LHCN-M2 (cell line): ENCODE data around the gene JPH4. TPM values are rescaled to one million over a fixed set of nuclear protein-coding genes. Genes with fewer than 3 reads are reported as not detected.

Experiments
- DNase-seq: peaks from one replicate; pipeline ENCODE4 v3.0.0-alpha.2; 2012; ENCODE audit warnings: low read depth
- total RNA-seq: library from RNA; depleted of rRNA; stranded (reverse); fragments of >200 nt; gene quantifications from 2 replicates; pipeline ENCODE4 v1.2.3, GENCODE V29; 2014; rRNA removed

JPH4 gene
- total RNA-seq, 1 experiment from 2014 or later, result not detected

DNA sequence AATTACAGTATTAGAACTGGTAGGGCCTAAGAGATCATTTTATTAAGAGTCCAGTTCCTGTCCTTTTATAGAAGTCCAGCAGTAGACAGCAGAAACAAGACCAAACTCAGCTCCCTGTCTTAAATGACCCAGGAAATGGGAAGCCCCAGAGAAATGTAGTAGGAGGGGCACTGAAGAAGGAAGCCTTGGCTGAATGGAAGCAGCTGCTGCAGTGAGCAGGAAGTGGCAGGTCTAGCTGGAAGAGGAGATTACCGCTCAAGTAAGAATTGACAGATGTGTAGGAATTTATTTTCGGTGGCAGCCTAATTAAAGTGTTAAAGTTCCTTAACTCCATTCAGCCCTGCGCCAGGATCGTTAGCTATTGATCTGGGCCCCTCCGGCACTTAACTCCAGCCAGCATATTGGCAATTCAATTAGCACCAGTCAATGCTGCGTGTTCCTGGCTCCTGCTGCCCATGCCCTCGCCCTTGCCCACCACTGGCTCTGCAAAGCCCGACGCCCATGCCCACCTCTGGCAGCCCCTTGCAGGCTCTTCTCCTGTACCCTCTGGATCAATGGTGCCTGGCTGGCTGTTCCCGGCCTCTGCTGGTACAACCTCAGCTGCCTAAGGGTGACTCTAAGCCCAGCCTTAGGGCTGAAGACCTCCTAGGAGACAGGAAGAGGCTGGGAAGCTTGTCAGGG lies 48.1 kb downstream of the JPH4 start:
- DNase-seq, result no peak

DNA sequence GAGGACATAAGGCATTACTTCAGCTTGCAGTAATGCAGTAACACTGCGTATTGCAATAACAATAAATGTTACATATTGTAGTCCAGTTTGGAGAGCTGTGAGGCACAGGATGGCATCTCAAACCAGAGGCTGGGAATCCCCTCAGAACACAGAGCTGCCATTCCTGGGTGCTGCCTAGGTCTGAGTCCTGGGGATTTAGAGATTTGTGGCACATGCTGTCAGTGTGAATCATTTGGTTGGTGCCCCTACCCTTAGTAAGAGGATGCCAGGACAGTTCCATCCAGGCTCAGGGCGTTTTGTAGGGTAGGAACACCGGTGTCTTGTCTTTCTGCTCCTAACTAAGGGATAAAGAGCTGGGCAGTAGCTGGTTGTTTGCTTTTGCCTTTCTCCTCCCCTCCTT lies 49.6 kb downstream of the JPH4 start:
- no peak for DNase-seq

DNA sequence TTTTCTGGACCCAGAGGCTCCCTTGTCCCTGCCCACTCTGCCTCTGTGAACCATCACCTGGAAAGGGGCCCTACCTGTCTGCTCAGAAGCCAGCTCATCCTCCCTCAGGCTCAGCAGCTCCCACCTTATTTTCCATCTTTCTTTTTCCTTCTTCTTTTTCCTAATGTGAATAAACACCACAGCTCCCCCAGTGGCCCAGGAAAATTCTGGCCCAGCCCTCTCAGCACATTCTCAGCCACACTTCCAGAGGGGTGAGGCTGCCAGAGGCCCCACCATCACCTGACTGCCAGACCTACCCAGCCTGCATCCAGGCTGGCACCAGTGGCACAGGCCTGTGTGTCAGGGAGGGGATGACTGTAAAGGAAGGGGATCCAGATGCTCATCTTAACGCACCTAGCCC lies 50.0 kb downstream of the JPH4 start:
- DNase-seq, result no peak

DNA sequence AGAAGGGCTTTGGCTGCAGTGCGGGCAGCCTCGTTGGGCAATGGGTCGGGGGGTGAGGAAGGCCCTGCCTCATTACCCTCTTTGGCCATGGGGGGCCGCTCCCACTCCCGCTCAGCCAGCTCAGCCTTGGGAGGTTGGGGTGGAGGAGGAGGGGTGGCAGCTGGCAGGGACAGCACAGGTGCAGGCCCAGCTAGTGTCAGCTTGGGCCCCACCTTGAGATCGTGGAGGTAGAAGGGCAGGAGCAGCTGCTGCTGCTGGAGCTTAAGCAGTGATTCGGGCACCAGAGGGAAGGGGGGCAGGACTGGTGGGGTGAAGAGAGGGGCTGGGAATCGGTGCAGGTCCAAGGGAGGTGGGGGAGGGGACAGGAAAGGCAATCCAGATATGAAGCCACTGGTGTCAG lies 53.0 kb downstream of the JPH4 start:
- DNase-seq, result no peak

DNA sequence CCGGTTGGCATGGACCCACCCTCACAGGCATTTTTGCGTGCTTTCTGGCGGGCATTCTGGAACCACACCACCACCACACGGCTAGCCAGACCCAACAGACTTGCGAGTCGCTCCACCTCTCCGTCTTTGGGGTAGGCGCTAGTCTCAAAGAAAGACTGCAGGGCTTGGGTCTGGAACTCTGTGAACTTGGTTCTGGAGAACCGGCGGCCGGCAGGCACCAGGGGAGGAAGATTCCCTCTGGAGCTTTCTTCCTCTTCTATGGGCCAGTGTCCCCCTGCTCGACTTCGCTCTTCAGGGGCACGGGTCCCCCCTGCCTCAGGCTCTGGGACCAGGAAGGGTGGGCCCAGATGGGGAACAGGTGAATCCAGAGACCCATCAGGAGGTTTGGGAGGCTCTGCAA lies 53.6 kb downstream of the JPH4 start:
- no peak for DNase-seq

DNA sequence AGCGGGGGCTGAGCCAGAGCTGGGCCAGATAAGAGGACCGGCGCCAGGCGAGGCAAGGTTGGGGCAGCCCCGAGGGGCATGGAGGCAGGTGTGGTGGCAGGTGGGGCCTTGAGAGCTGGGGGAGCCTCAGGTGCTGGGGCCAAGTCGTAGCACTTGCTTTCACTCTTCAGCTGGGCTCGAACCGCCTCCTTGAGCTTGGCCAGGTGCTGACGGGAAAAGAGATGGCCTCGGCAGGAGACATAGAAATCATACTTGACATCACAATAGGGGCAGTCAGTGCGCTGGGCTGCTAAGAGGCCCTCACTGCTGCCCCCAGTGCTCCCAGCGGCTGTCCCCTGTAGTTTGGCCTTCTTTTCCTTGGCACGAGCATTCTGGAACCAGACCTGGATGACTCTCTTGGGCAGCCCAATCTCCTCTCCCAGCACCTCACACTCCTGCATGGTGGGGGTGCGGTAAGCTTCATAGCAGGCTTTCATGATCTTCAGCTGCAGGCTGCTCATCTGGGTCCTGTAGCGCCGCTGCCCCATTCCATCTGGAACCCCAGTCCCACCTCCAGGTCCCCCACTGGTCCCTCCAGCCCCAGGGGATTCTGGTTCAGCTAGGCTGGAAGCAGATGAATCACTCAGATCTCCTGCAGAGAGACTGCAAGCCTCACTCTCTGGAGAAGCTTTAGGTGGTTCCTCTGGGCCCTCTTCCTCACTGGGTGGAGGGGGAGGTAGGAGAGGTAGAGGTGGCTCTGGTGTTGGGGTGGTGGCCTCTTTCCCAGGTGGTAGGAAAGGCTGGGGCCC lies 55.2 kb downstream of the JPH4 start:
- DNase-seq, result no peak

DNA sequence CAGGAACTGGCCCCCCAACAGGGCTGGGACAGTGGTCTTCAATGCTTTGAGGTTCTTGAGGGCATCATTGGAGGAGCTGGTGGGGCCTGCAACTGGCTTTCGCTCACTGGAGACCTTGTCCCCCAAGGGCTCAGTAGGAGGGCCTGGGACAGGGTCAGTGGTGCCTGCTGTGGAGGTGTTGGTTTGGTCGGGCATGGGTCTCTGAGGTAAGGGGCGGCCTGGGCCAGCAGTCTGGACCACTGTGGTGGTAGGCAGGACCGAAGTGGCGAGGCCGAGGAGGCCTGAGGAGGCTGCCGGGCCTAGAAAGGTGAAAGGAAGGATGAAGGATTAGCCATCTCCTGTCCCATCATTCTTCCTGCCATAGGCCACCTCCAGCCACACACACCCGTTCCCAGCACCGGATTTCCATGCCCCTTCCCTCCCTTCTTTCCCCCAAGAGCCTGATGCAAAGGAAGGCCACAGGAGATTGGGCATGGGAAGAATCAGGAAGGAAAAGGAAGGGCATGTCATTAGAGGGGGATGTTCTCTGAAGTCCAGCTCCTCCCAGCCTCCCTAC lies 55.9 kb downstream of the JPH4 start:
- no peak for DNase-seq

DNA sequence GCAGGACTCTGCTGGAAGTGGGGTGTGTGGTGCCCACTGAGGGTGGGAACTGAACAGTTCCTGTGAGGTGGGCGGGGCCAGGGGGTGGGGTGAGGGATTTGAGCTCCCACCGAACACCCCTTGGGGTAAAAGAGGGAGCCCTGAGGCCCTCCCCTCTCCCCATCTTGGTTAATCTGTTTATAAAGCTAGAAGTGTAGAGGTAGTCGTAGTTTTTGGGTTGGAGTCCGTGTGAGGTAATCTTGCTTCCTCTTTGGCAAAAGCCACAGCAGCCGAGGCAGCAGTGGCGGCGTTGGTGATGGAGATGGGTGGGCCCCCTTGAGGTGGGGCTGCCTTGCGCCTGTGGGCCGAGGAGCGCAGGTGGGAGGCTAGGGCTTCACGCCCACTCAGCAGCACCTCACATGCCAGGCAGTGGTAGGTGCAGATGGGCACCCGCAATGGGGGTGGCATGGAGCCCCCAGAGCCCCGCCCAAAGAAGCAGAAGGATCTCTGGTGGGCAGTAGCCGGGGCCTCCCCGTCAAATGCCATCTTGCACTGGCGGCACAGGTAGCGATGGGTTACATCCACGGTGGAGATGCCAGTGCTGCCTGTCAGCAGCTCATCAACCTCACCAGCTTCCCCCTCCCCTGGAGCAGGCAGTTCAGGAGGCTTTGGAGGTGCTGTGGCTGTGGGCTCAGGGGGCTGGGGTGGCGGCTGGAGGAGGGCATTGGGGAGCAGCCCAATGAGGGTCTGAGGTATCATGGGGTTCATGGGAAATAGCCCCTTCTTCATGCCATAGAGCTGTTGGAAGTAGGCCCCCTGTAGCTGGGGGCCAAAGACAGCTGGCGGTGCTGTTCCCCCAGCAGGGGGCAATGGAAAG lies 56.6 kb downstream of the JPH4 start:
- no peak for DNase-seq

DNA sequence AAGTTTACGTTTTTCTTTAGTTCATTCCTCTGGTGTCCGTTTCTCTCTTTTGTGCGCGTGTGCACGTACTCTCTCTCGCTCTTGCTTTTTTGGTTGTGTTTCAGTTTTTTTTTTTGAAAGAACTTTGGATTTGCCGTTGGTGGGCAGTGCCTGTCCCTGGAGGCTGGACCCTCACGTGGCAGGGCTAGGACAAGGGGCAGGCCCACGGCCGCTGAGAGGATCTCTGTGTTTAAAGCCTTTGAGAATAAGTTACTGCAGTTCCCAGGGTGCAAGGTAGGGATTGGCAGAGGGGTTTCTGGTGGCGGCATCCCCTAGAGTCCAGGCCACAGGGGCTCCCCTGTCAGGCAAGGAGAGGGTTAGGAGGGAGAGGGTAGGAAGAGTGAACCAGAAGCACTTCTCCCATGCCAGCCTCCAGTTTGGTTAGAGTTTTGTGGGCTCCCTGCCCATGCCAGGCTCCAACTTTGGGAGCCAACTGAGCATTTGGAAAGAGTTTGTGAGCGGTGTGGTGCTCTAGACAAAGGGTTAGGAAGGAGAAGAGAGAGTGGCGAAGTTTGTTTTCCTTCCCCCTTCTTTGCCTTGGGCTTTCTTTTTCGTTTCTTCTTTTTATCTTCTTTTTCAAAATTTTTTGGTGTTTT lies 57.6 kb downstream of the JPH4 start:
- no peak for DNase-seq

DNA sequence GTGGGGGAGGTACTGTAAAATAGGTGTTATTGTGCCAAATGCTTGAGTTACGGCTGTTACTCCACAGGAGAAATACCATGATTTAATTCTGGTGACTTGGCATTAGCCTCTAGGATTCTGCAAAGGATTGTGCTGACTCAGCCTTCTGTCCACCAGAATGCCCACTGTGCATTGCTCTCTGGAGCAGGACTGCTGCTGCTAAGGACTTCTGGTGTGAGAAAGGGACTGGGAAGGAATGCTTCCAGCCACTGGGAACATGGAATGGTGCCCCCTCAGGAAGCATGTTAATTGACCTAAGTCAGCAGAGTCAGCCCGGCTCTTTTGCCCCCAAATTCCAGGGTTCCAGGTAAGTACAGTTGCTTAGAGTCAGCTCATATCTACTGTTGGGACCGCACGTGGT lies 59.9 kb downstream of the JPH4 start:
- no peak for DNase-seq

Other genes with a start within 250 kb of the JPH4 start
- 13.5 and 16.0 TPM in 2 replicates for gene SLC22A17, start 225.9 kb downstream of the JPH4 start, total RNA-seq
- not detected in 2 replicates for gene EFS, start 213.6 kb downstream of the JPH4 start, total RNA-seq
- not detected in 2 replicates for gene IL25, start 206.0 kb downstream of the JPH4 start, total RNA-seq
- not detected in 2 replicates for gene CMTM5, start 201.7 kb downstream of the JPH4 start, total RNA-seq
- gene MYH6, start 170.5 kb downstream of the JPH4 start, total RNA-seq, result not detected in 2 replicates
- gene MYH7, start 143.1 kb downstream of the JPH4 start, total RNA-seq, result 0.06 and 0.17 TPM in 2 replicates
- 37.1 and 41.3 TPM in 2 replicates for gene NGDN, start 109.1 kb downstream of the JPH4 start, total RNA-seq
- gene ZFHX2, start 27.0 kb downstream of the JPH4 start, total RNA-seq, result 0.29 and 0.32 TPM in 2 replicates
- gene THTPA, start 22.5 kb downstream of the JPH4 start, total RNA-seq, result 17.4 and 25.6 TPM in 2 replicates
- 9.2 and 11.7 TPM in 2 replicates for gene AP1G2, start 11.0 kb downstream of the JPH4 start, total RNA-seq
- 1.0 and 2.4 TPM in 2 replicates for gene DHRS2, start 57.6 kb upstream of the JPH4 start, total RNA-seq